Common myeloid progenitor, CD34-positive (primary cell): Measurements from ENCODE around the gene BANP.
A peak's percentile ranks its signal among the peaks of the same experiment; 100 is the strongest.

Experiments used
- CTCF ChIA-PET: fragments of 350-600 bp; sonication (Branson Sonifier 250); formaldehyde crosslinking; loops from one replicate; lab custom pipeline; 2021; ENCODE audit warnings: antibody characterized with exemption; lab: Charles Lee
- POLR2A ChIA-PET: fragments of 350-600 bp; sonication (Branson Sonifier 250); formaldehyde crosslinking; loops from one replicate; lab custom pipeline; 2021; ENCODE audit warnings: antibody characterized with exemption; lab: Charles Lee
- DNase-seq, 3 donors: peaks; one replicate each; pipeline versions ENCODE4 v3.0.0 to v3.0.0-alpha.2; 2013
- H3K27ac ChIP-seq, 2 experiments: 1 replicate in 1 of 2; 2 replicates in 1 of 2; pipeline ENCODE4 v1.7.0; 2013; ENCODE audit warnings: inconsistent platforms in 2 of 2, low read length in 2 of 2, mild to moderate bottlenecking in 2 of 2, low read depth in 1 of 2, moderate library complexity in 1 of 2; ENCODE audit not compliant: severe bottlenecking in 2 of 2, insufficient read depth in 1 of 2, poor library complexity in 1 of 2
- H3K27me3 ChIP-seq, 5 experiments: replicated peaks in 2 of 5; 1 replicate in 3 of 5; 2 replicates in 2 of 5; pipeline versions ENCODE4 v1.6.1 to v1.7.0; 2013; ENCODE audit warnings: low read length in 4 of 5, mild to moderate bottlenecking in 2 of 5, moderate library complexity in 2 of 5, inconsistent platforms in 1 of 5; ENCODE audit not compliant: insufficient read depth in 5 of 5, control insufficient read depth in 4 of 5
- H3K36me3 ChIP-seq, 4 experiments: 1 replicate in 2 of 4; 2 replicates in 2 of 4; pipeline versions ENCODE4 v1.6.1 to v1.7.0; 2013; ENCODE audit warnings: low read length in 3 of 4, control low read depth in 1 of 4, mild to moderate bottlenecking in 1 of 4; ENCODE audit not compliant: control insufficient read depth in 4 of 4, insufficient read depth in 4 of 4
- H3K4me1 ChIP-seq, 4 experiments: 1 replicate in 3 of 4; 2 replicates in 1 of 4; pipeline versions ENCODE4 v1.6.1 to v1.7.1; 2013; ENCODE audit warnings: low read length in 3 of 4, mild to moderate bottlenecking in 3 of 4, control low read depth in 1 of 4, inconsistent platforms in 1 of 4, moderate library complexity in 1 of 4; ENCODE audit not compliant: control insufficient read depth in 4 of 4, insufficient read depth in 4 of 4; ENCODE audit errors: control extremely low read depth in 1 of 4
- H3K4me3 ChIP-seq, 7 experiments: 1 replicate in 4 of 7; 2 replicates in 3 of 7; pipeline versions ENCODE4 v1.5.1 to v1.7.0; 2013; ENCODE audit warnings: mild to moderate bottlenecking in 7 of 7, low read length in 6 of 7, moderate library complexity in 6 of 7, inconsistent platforms in 2 of 7, low read depth in 2 of 7, control low read depth in 1 of 7; ENCODE audit not compliant: insufficient read depth in 4 of 7, control insufficient read depth in 1 of 7; ENCODE audit errors: extremely low read depth in 1 of 7
- H3K9me3 ChIP-seq, 5 experiments: 1 replicate in 4 of 5; 2 replicates in 1 of 5; pipeline versions ENCODE4 v1.6.1 to v1.7.1; 2013; ENCODE audit warnings: low read length in 4 of 5, mild to moderate bottlenecking in 2 of 5, inconsistent platforms in 1 of 5, low read depth in 1 of 5, moderate library complexity in 1 of 5; ENCODE audit not compliant: control insufficient read depth in 4 of 5, insufficient read depth in 2 of 5; ENCODE audit errors: control extremely low read depth in 1 of 5
- WGBS: methylation state at CpG from one replicate; pipeline ENCODE4 v1.1.5; 2013; ENCODE audit not compliant: insufficient coverage; 5-methylcytosine and 5-hydroxymethylcytosine counted together

BANP gene

DNA sequence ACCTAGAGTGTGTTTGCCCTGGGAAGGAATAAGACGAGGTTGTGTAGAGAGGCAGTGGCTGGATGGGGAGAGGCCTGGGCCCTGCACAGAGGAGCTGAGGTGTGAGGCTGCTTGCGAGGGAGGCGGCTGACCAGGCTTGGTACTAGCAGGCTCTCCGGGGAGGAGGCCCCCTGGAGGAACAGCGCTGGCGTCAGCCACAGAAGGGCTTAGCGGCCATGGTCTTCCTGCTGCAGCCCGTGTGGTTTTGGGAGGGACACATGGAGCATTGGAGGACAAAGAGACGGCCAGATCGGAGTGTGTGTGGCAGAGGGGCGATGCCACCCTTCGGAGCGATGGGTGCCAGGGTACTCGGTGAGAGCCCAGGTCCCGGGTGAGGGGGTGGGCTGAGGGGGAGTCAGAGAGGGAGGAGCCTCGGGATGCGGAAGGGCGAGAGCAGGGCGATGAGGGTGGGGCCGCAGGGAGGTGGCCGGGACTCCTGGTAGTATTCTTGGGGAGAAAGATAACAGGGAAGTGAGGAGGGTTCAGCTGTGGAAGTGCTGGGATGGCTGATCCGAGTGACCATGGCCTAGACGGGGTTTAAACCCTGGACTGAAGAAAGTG lies 8.3 kb downstream of the BANP start:
- peak overlapping the region; percentile 11 to 78 (median 58) for H3K4me3 ChIP-seq
- POLR2A ChIA-PET: interaction anchor here (1.6 kb wide), 1 partner anchor 8 kb away, joined by 5 read pairs; the partner anchor contains the start of gene BANP
- no peaks in the 10 kb centered on the region for H3K9me3 ChIP-seq
- WGBS: 9% methylated on average over 18 of the region's 23 CpGs
- H3K4me1 ChIP-seq: peaks cover 14 to 96% (median 93%) of the 10 kb centered on the region in 4 experiments
- peak; percentile 50 to 72 (median 62) for DNase-seq
- peaks cover 0 to 11% (median 0%) of the 10 kb centered on the region in 4 experiments for H3K36me3 ChIP-seq
- CTCF ChIA-PET: interaction anchor here (0.7 to 1.5 kb wide), 3 partner anchors 22 to 181 kb away, joined by 3 read pairs; no protein-coding TSS in a partner anchor
- H3K27me3 ChIP-seq: no peaks in the 10 kb centered on the region
- H3K27ac ChIP-seq: peak overlapping the region; percentile 26 to 82

DNA sequence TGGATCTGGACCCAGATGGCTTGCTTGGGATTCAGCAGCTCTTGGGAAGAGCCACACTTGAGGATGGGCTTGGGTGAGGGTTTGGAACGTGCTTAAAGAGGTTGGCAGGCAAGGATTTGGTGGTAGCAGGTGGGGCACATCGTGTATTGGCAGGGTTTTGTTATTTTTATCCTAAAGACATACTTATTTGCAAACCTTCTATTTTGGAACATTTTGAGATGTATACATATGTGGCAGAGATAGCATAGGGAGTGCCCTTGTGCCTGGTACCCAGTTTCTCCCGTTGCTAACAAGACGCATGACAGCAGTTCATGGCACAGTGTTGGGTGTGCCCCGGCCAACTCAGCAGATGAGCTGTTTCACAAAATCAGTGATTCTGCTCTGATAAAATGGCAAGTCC lies 9.1 kb downstream of the BANP start:
- WGBS: 91% methylated on average over 4 of the region's 5 CpGs
- Histone ChIP-seq H3K27ac (peak overlapping the region; percentile 26 to 82), H3K9me3 (no peaks in the 10 kb centered on the region), H3K36me3 (peaks cover 0 to 6% (median 0%) of the 10 kb centered on the region in 4 experiments), H3K27me3 (no peaks in the 10 kb centered on the region), H3K4me1 (peaks cover 16 to 96% (median 92%) of the 10 kb centered on the region in 4 experiments), H3K4me3 (peak overlapping the region in 5 of 7 experiments; percentile 54 to 78 (median 70))
- ChIA-PET POLR2A (interaction anchor here (1.6 kb wide), 1 partner anchor 9 kb away, joined by 5 read pairs; the partner anchor contains the start of gene BANP), CTCF (interaction anchor here (0.7 to 1.8 kb wide), 5 partner anchors 9 to 22 kb away, joined by 3 to 8 read pairs (median 4); partner anchors contain the start of gene BANP)
- no peak for DNase-seq

DNA sequence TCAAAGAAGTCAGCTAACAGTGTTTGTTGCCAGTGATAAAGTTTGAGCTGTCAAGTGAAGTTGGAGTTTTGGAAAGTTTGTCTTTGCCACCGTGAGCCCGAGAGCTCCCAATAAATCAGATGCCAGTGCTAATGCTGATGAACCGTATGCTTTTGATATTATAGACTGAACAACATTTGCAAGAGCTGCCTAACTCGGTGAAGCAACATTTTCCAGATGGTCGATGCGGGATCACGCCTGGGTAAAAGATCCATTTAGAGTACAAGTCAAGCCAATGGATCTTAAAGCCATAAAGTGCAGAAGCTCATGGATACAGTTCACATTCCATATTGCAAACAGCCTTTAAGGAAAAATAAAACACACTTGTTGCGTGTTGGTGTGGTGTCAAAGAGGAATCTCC lies 9.6 kb downstream of the BANP start:
- DNase-seq: no peak
- WGBS: 87% methylated on average over 7 of the region's 8 CpGs
- ChIA-PET POLR2A (interaction anchor here (1.6 kb wide), 1 partner anchor 9 kb away, joined by 5 read pairs; the partner anchor contains the start of gene BANP), CTCF (interaction anchor here (0.7 to 1.8 kb wide), 4 partner anchors 9 to 326 kb away, joined by 3 to 8 read pairs (median 5); partner anchors contain the start of gene BANP)
- peak overlapping the region in 1 of 7 experiments; percentile 78 for H3K4me3 ChIP-seq
- no peaks in the 10 kb centered on the region for H3K9me3 ChIP-seq
- H3K4me1 ChIP-seq: peaks cover 12 to 96% (median 89%) of the 10 kb centered on the region in 4 experiments
- H3K27me3 ChIP-seq: no peaks in the 10 kb centered on the region
- peaks cover 0 to 6% (median 0%) of the 10 kb centered on the region in 4 experiments for H3K36me3 ChIP-seq
- H3K27ac ChIP-seq: no peak overlapping the region

DNA sequence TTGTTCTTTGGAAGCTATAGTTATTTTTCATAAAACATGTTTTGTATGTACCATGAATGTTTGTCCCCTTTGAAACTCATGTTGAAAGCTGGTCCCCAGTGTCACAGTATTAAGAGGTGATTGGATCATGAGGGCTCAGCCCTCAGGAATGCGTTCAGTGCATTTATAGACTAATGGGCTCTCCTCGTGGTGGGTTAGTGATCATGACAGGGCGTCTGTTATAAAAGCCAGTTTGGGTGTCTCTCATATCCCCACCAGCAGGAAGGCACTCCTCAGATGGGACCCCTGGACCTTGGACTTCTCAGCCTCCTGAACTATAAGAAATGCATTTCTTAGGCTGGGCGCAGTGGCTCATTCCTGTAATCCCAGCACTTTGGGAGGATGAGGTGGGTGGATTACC lies 10.4 kb downstream of the BANP start:
- H3K27me3 ChIP-seq: no peaks in the 10 kb centered on the region
- H3K9me3 ChIP-seq: no peaks in the 10 kb centered on the region
- peaks cover 9 to 96% (median 89%) of the 10 kb centered on the region in 4 experiments for H3K4me1 ChIP-seq
- 82% methylated on average over 4 of the region's 4 CpGs for WGBS
- ChIA-PET POLR2A (no interaction called here), CTCF (interaction anchor here (0.7 to 1.8 kb wide), 4 partner anchors 10 to 325 kb away, joined by 3 to 8 read pairs (median 4); partner anchors contain the start of gene BANP)
- no peak for DNase-seq
- peaks cover 0 to 6% (median 0%) of the 10 kb centered on the region in 4 experiments for H3K36me3 ChIP-seq
- H3K27ac ChIP-seq: peak overlapping the region in 1 of 2 experiments; percentile 46
- no peak overlapping the region for H3K4me3 ChIP-seq

GRCh38 chr16:87963400-87963799 lies 12.2 kb downstream of the BANP start:
- Histone ChIP-seq H3K4me3 (peak overlapping the region in 3 of 7 experiments; percentile 26 to 60 (median 44)), H3K27me3 (no peaks in the 10 kb centered on the region), H3K4me1 (peaks cover 9 to 87% (median 77%) of the 10 kb centered on the region in 4 experiments), H3K9me3 (no peaks in the 10 kb centered on the region), H3K36me3 (no peaks in the 10 kb centered on the region), H3K27ac (peak overlapping the region; percentile 46 to 73)
- DNase-seq: peak; percentile 67 to 94 (median 88)
- POLR2A ChIA-PET: no interaction called here
- WGBS: 3% methylated on average over 9 of the region's 9 CpGs
- CTCF ChIA-PET: interaction anchor here (0.9 to 2.2 kb wide), 5 partner anchors 9 to 21 kb away, joined by 3 to 7 read pairs (median 5); partner anchors contain the start of gene BANP

- Histone ChIP-seq H3K27ac (peak overlapping the region; percentile 46 to 73), H3K36me3 (peaks cover 0 to 2% (median under 1%) of the 10 kb centered on the region in 4 experiments), H3K27me3 (no peaks in the 10 kb centered on the region), H3K4me1 (peaks cover 9 to 80% (median 70%) of the 10 kb centered on the region in 4 experiments), H3K4me3 (peak overlapping the region in 2 of 7 experiments; percentile 44 to 60), H3K9me3 (no peaks in the 10 kb centered on the region)
- no peak for DNase-seq
- CTCF ChIA-PET: interaction anchor here (0.9 to 2.2 kb wide), 5 partner anchors 10 to 34 kb away, joined by 3 to 7 read pairs (median 4); partner anchors contain the start of gene BANP
- WGBS: 78% methylated on average over 17 of the region's 19 CpGs
- POLR2A ChIA-PET: no interaction called here
Observed at GRCh38 chr16:87964049-87964659, 12.9 kb downstream of the BANP start.
